HG03460 (cell line): Measurements from ENCODE around the gene STAP1.
"Not testable (repeated sequence)": the region's sequence is repeated elsewhere in the genome, so short reads cannot be mapped to it uniquely, and the experiment has no call there.

Source experiments
- ATAC-seq: cut with Tn5 transposase; IDR thresholded peaks from one replicate; pipeline ENCODE4 v1.9.1; 2021; ENCODE audit not compliant: unreplicated experiment

Gene STAP1, protein sequence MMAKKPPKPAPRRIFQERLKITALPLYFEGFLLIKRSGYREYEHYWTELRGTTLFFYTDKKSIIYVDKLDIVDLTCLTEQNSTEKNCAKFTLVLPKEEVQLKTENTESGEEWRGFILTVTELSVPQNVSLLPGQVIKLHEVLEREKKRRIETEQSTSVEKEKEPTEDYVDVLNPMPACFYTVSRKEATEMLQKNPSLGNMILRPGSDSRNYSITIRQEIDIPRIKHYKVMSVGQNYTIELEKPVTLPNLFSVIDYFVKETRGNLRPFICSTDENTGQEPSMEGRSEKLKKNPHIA

DNA sequence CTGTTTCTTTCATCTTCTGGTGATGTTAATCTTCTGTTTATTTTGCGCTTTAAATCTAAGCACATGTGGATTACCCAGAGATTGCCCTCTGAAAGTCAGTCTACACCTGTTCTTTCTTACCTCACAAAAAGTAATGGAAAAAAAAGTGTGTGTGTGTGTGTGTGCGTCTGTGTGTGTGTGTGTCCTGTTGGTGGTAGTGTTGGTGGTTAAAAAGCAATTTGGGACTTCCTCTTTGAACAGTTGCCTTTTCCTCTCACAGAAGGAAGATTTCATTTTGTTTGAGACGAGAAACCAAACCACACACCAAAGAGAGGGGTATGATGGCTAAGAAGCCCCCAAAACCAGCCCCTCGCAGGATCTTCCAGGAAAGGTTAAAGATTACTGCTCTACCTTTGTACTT is at the start of gene STAP1:
Gene STAP1, plus strand, starts transcription at position 235 of the 400 bp plus-strand sequence. Its CDS starts 83 bp downstream, at position 318.
- peak; percentile 78 for ATAC-seq

DNA sequence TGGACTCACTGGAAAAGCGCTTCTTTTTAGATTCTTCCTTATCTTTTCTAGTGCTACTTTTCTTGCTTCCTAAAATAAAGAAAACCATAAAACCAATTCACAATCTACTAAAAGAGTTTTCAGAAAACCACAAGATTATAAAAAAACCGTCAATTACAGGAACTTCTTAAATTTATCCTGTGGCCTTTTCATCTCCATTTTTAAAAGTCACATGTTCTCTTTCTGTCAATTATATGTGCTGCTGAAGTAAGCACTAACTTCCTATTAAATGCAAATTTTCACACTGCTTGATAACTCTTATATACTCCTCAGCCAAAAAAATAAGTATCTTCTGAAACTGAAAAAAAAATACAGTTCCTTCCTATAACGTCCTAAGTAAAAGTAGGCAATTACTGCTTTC is 46.0 kb upstream of the STAP1 start:
- no peak for ATAC-seq

DNA sequence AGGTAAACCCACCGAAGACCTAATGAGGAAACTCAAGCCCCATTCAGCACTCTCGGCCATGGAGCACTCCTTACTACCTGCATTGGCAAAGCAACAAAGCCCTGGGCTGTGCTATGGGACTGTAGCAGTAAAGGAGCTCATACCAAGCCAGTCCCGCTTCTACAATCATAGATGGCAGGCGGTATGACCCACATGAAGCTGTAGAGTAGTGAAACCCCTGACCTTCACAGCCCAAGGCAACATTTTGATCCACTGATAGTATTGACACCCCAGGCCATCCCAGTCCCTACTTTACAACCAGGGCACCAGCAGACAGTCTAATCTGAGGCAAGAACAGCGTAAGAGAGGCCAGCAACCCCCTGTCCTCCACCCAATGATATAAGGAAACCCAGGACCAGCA is 38.4 kb upstream of the STAP1 start:
- ATAC-seq = no peak

DNA sequence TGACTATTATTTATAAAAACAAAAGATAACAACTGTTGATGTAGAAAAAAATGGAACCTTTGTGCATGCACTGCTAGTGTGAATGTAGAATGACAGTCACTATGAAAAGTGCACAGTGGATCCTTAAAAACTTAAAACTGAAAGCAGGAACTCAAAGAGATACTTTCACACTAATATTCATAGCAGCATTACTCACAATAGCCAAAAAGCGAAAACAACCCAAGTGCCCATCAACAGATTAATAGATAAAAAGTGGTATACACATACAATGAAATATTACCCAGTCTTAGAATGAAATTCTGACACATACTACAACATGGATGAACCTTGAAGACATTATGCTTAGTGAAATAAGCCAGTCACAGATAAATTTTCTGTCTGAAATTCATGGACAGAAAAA is 37.0 kb upstream of the STAP1 start:
- ATAC-seq = peak; percentile 83

DNA sequence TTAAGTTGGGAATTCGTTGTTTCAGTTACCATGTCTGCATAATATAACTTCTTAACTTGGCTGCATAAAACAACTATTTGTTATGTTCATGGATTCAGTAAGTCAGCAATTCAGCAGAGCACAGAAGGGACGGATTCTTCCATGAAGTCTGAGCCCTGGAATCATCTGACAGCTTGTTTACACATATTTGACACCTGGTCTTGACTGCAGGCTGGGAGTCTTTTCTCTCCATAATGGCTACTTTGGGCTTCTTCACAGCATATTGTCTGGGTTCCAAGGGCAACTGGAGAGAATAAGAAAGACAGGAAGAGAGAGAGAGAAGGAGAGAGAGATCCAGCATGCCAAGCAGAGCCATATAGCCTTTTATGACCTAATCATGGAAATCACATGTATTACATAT is 36.3 kb upstream of the STAP1 start:
- ATAC-seq = no peak

DNA sequence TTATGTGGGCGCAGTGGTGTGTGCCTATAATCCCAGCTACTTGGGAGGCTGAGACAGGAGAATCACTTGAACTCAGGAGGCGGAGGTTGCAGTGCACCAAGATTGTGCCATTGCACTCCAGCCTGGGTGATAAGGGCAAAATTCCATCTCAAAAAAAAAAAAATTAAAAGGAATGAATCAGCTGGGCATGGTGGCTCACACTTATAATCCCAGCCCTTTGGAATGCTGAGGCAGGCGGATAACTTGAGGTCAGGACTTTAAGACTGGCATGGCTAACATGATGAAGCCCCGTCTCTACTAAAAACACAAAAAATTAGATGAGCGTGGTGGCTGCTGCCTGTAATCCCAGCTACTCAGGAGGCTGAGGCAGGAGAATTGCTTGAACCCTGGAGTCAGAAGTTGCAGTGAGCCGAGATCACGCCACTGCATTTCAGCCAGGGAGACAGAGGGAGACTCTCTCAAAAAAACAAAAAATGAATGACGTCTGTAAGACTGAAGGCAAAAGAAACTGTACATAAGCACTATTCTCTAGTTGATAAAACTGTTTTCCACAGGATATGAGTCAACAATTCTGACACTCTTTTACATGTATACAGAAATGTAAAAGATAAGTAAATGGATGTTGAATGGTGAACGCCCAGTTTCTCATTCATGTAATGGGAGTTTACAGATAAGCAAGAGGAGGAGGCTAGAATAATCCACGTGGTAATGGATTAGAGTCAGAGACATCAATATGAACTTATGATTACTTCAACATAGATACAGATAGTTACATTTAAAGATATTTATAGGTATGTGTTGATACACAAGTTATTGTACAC is 35.5 kb upstream of the STAP1 start:
- no peak for ATAC-seq

DNA sequence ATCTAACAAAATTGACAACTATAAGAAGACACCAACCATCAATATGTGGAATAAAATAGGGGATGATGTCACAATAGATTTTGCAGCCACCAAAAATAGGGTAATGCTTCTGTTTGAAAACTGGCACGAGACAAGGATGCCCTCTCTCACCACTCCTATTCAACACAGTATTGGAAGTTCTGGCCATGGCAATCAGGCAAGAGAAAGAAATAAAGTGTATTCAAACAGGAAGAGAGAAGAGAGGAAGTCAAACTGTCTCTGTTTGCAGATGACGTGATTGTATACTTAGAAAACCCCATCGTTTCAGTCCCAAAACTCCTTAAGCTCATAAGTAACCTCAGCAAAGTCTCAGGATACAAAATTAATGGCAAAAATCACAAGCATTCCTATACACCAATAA is 34.4 kb upstream of the STAP1 start:
- ATAC-seq = not testable (repeated sequence)

DNA sequence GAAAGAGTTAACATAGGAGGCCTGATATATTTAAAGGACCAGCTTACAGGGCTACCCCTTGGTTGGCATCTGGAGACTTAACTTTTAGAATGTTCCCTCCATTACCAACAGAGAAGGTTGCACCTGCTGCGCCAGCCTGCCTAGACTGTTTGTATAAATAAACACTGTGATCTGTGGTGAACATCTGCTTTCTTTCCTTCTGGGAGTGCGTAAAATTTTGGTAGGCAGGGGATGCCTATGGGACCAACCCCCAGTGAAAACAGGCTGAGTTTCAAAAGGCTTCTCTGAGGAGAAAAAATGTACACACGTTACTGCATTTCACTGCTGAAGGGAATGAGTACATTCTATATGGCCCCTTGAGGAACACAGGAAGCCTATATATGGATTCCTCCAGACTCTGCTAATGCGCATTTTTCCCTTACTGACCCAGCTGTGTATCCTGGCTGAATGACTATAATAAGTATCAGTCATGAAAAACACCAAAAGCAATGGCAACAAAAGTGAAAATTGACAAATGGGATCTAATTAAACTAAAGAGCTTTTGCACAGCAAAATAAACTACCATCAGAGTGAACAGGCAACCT is 27.1 kb upstream of the STAP1 start:
- ATAC-seq = no peak

DNA sequence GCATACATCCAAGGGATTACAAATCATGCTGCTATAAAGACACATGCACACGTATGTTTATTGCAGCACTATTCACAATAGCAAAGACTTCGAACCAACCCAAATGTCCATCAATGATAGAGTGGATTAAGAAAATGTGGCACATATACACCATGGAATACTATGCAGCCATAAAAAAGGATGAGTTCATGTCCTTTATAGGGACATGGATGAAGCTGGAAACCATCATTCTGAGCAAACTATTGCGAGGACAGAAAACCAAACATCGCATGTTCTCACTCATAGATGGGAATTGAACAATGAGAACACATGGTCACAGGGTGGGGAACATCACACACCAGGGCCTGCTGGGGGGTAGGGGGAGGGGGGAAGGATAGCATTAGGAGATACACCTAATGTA is 26.1 kb upstream of the STAP1 start:
- not testable (repeated sequence) for ATAC-seq

DNA sequence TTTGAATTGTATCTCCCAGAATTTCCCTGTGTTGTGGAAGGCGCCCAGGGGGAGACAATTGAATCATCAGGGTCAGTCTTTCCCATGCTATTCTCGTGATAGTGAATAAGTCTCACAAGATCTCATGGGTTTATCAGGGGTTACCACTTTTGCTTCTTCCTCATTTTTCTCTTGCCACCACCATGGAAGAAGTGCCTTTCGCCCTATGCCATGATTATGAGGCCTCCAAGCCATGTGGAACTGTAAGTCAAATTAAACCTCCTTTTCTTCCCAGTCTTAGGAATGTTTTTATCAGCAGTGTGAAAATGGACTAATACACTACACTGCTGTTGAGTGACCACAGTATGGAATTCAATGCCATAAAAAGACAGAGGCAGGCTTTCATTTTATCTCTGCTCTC is 25.4 kb upstream of the STAP1 start:
- ATAC-seq = no peak

DNA sequence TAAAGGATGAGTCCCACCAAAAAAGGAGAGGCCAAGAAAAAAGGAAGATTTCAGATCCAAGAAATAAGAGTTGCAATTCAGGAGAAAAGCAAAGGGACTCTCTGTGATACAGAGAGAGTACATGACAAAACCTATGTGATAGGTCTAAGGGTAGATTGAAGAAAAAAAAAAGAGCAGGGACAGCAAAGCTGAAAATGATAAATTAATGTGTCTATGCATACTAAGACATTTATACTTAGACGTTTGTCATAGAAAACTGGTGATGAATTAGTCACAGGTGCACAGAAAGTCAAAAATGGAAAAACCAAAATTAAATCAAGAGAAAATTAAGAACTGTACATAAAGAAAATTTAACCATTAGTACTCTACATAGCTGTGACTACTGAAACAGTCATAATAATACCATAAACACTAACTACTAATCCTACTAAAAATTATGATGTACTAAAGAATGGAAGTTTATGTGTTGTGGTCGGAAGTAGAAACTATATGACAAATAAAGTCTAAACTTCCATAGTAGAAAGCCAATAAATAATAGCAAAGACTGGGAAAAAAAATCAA is 23.2 kb upstream of the STAP1 start:
- no peak for ATAC-seq

DNA sequence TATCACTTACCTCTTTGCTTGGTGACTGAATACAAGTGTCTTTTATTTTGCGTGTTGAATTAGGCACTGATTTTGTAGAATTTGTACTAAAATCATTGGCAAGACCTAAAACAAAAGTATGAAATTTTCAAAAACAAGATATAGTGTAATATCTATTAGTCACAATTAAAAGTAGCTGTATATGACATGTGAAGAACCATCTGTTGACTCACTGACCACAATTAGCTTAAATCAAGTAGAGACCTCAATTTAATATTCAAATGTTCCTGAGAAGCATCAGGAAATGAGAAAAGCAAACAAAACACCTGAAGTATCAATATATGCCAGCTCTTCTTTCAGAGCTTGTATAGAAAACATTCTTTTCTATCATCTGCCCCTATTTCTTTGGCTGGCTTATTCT is 18.7 kb upstream of the STAP1 start:
- ATAC-seq = no peak

DNA sequence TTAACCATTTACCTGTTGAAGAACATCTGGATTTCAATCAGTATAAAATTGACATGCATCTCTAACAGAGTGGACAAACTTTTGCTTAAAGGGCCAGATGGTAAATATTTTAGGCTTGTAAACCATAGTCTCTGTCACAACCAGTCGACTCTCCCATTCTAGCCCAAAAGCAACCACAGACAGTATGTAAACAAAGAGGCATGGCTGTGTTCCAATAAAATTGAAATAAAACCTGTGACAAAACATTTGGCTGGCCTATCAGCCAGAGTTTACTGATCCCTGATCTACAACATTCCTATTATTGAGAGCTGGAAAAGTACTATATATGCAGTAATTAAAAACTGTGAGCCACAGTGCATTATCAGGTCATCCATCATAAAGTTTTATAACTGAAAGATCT is 16.5 kb upstream of the STAP1 start:
- no peak for ATAC-seq

DNA sequence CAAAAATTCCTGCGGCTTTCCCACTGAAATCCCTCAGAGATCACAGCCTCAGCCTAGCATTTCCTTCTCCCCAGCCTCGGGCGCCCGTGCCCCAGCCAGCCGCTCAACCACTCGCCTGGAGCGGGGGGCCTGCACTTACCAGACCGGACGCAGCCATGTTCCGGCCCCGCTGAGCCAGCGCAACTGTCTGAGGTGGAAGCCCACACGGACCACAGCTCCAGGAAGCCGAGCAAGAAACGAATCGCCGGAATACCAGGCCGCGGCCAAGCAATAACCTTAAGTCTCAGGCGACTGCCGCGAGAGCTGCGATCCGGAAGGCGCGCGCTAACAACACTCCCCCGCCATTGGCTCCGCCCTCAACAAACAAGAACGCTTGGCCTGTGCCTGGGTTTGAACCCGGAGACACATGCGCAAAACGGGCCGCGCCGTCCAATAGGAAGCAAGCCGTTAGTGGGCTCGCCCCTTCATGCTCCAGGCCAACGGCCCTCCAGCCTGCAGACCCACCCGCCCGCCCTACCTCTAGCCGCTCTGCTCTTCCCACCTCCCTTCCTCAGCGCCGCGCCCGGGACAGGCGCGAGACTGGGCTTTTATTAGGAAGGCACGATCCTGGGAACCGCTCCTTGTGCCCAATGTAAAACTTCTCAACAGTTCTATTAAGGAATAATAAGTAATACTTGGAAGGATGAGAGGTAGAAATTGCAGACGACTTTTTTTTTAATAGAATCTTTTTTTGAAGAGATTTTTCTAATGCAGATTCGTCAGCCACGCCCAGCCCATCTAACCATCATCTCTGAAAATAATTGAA is 13.1 kb upstream of the STAP1 start, which contains the start of gene CENPC:
Gene CENPC, minus strand, starts transcription at position 305 of the 805 bp plus-strand sequence. Its CDS starts 148 bp downstream, at position 157.
- ATAC-seq = peak; percentile 93

DNA sequence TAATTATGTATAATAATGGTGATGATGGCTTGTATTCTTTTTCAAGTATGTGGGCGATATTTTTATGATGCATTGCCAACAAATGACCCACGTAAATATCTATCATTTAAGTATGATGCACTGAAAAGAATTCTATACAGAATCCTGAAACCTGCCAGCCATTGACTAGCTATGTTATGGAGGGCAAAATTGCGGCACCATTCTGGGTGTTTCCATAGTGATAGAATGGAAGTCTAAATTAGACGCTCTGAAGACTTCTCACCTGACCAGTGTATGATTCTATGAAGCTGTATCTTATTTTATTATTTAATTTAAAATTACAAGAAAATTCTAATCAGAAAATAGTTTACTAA is 12.5 kb upstream of the STAP1 start:
- no peak for ATAC-seq

DNA sequence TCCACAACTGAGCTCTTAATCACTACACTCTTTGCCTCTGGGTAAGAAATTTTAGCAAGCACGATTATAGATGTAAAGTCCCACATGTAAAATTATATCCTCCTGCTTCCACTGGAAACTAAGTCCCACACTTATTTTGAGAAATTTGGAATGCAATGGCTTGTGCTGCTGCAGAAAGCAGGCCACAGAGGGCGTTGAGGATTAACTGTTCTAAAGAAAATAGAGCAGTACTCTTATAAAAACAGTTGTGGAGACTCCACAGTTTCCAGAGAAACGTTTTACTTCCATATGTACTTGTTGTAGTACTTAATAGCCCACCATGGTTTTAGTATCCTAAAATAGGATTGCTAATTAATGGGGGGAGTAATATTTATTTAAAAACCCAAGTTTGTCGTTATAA is 11.6 kb upstream of the STAP1 start:
- ATAC-seq = no peak

DNA sequence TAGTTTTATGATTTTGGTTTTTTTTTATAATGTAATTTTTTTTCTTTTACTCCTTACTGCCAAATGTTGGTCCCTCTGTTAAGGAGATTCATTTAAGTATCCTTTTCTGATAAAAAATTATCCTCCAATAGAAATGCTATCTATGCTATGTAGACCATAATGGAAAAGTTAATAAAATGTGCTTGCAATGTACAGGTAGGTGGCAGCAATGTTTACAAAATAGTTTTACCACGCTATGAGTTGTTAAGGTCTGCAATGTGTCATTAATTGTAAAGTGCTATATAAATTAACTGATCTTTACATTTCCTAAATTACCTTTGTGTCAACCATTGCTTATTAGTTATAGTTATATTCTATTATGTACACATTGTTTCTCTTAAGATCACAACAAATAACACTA is 9.4 kb upstream of the STAP1 start:
- ATAC-seq = peak; percentile 28

DNA sequence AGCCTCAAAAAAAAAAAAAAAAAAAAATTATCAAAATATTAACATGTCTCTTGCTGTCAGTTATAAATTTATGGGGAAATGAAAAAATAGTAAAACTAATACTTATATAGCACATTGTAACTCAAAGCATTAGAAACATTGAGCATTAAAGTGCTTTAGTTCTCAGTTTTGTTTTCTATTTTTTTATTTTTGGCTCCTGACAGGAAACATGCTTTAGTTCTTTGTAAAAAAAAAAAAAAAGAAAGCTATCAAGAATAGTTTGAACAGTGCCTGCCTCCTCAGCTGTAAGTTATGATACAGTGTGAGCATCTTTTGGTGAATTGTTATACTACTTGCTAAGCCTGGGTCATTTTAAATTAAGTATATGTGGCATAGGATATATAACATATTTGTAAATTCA is 8.1 kb upstream of the STAP1 start:
- ATAC-seq = no peak

DNA sequence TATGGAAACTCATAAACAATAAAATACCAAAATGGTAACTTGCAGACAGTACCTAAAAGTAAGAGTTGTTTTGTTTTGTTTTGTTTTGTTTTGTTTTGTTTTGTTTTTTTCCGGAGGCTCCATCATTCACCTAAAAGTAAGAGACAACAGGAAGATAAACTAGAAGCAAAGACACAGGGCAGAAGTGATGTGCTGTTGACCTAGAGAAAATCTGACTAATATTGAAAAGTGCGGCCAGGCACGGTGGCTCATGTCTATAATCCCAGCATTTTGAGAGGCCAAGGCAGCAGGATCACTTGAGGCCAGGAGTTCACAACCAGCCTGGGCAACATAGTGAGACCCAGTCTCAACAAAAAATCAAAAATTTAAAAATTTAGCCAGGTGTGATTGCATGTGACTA is 7.7 kb upstream of the STAP1 start:
- ATAC-seq = no peak

DNA sequence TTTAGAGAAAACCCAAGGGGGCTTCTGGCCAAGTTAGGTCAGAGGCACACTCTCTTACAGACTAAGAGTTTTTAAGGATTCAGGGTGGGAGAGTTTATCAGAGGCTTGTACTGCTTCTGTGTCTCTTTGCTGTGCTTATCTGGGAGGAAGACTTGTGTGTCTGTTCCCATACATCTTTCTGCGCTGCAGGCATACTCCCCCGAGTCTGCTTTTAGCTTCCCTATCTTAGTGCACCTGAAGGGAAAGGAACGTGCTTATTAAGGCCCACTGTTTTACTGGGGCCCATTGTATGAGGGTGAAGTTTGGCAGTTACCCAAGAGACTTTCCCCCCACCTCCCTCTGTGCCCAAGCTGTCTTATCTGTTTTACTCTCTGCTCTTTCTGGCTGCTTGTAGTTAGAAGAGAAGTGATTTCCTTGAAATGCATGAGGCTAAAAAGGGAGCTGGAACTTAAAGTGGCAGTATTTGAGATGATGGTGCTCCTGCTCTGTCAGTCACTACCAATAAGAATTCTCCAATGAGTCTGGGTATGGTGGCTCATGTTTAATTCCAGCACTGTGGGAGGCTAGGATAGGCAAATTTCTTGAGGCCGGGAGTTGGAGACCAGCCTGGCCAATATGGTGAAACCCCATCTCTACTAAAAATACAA is 6.3 kb upstream of the STAP1 start:
- ATAC-seq = not testable (repeated sequence)
